Breast epithelium (tissue), 4 donors: Measurements from ENCODE around the gene SNCB. TPM values are rescaled to one million over a fixed set of nuclear protein-coding genes. Genes with fewer than 3 reads are reported as not detected.

ENCODE experiments used
- DNase-seq, 2 donors: peaks; one replicate each; pipeline ENCODE4 v3.0.0-alpha.2; 2019; ENCODE audit warnings: low spot score in 2 of 2
- H3K27ac ChIP-seq, 2 donors: fragments of 200-600 bp; sonication (generic) in 1 of 2; one replicate each; pipeline ENCODE4 v1.5.1; 2016 to 2019; ENCODE audit warnings: mild to moderate bottlenecking in 1 of 2
- H3K27me3 ChIP-seq, 2 donors: fragments of 200-600 bp; sonication (generic) in 1 of 2; one replicate each; pipeline versions ENCODE4 v1.5.1 to v1.6.0; 2017 to 2019; ENCODE audit warnings: control low read depth in 1 of 2, mild to moderate bottlenecking in 1 of 2
- H3K36me3 ChIP-seq: fragments of 200-600 bp; one replicate; pipeline ENCODE4 v1.5.1; 2019
- H3K4me1 ChIP-seq, 2 donors: fragments of 200-600 bp; sonication (generic); one replicate each; pipeline ENCODE4 v1.5.1; 2016 to 2019; ENCODE audit warnings: control low read depth in 1 of 2
- H3K4me3 ChIP-seq, 3 donors: fragments of 200-600 bp; sonication (generic); 1 replicate in 2 of 3; 2 replicates in 1 of 3; pipeline ENCODE4 v1.5.1; 2016 to 2019; ENCODE audit warnings: mild to moderate bottlenecking in 3 of 3, moderate library complexity in 2 of 3
- H3K9me3 ChIP-seq, 2 donors: fragments of 200-600 bp; sonication (generic) in 1 of 2; one replicate each; pipeline ENCODE4 v1.5.1; 2016 to 2019; ENCODE audit warnings: control low read depth in 1 of 2
- POLR2A ChIP-seq: fragments of 450-650 bp; IDR thresholded peaks from one replicate; pipeline ENCODE4 v1.6.1; 2016; ENCODE audit warnings: antibody characterized with exemption, mild to moderate bottlenecking, moderate library complexity
- POLR2AphosphoS5 ChIP-seq, 3 donors: sonication (generic); formaldehyde crosslinking; IDR thresholded peaks; one replicate each; pipeline ENCODE4 v1.6.1; 2017; ENCODE audit warnings: antibody characterized with exemption in 3 of 3
- intact Hi-C: fragments of 100-400 bp; cut with DNase I; formaldehyde crosslinking; loops from one replicate; pipeline ENCODE4 v1.15.1; 2023; ENCODE audit warnings: low total_unique reads
- total RNA-seq, 3 donors: library from RNA; depleted of rRNA; stranded (reverse); fragments of >200 nt; gene quantifications; one replicate each; pipeline ENCODE4 v1.1.0, GENCODE V29; 2016
- TF ChIP-seq, protein P1 (sequence below), 3 donors: fragments of 450-650 bp; IDR thresholded peaks; one replicate each; pipeline ENCODE4 v1.5.1; 2016 to 2017; ENCODE audit warnings: antibody characterized with exemption in 3 of 3, mild to moderate bottlenecking in 3 of 3, moderate library complexity in 3 of 3

SNCB gene
- not detected for total RNA-seq

DNA sequence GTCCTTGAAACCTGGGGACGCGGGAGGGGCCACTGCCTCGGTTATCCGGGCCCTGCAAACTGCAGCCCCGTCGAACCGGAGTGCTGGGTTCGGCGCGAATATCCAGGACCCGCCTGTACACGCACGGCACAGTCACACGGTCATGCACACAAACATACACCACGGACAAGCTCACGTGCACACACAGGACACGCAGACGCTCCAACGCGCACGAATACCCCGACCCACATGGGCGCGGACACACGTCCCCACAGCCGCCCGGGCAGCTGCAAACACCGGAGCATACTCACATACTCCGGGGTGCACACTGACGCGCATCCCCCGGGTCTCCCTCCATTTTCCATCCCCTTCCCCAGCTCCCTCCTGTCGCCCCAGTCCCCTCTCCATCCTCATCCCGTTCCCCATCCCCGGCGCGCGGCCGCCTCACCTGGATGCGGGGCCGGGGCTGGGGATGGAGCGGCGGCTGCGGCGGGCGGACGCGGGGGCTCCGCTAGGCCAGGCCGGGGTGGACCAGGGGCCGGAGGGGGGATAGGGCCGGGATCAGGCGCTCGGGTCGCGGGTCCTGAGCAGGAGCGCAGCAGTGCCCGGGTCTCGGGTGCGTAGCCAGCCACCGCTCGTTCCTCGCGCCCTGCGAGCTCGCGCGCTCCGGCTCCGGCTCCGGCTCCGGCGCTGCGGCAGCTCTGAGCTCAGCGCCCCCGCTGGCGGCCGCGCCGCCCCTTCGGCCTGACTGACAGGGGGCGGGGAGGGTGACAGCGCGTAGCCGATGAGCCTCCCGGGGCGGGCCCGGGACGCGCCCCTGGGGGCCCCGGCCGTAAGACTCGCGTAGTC is at the start of gene SNCB, which contains the start of gene EIF4E1B:
Gene SNCB, minus strand, starts transcription at position 682 of the 828 bp plus-strand sequence. CDS start 880 bp downstream, outside the sequence.
Gene EIF4E1B, plus strand, starts transcription at position 823 of the 828 bp plus-strand sequence. CDS start 12,113 bp downstream, outside the sequence.
- peak within 1 kb of the TSS; percentile 11 to 65 (median 38) for H3K4me3 ChIP-seq
- intact Hi-C loops: no loop called here

DNA sequence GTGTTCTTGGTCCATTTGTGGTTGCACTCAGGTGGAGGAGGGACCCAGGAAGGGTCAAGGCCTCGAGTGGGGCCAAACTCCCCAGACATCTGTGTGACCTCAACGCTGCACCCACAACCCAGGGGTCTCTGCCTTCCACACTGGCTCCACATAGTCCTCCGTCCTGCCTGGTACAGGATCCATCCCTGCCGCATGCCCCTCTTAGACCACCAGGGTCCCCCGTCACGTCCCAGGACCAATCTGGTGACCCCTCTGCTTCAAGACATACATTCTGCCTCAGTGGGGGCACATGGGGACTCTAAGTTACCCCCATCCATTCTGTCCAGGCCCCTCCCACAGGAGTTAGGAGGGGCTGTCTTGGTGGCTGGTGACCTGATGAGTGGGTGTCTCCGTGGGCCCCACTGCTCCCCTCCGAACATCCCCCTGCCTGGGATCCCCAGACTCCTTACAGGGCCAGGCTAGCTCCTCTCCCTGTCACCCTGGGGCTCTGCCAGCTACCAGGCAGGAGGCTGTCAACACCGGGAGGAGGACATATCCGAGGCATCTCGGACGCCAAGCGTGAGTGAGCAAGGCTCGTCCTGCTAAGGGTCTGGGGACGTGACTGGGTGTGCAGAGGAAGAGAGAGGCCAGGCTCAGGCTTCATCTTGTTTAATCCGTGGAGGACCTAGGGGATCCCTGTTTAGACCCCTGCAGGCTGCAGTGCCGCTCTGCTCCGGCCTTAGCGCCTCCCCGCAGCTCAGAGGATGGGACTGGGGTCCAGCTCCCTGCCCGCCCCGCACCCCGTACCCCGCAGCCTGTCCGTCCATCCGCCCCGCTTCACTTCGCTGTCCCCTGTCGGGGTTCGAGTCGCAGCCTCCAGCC is 49.3 kb upstream of the SNCB start:
- Histone ChIP-seq H3K9me3 (peaks cover 0 to 2% of the 10 kb centered on the region in 2 donors), H3K4me1 (no peaks in the 10 kb centered on the region), H3K36me3 (no peaks in the 10 kb centered on the region), H3K27ac (no peak overlapping the region), H3K4me3 (no peak overlapping the region), H3K27me3 (peaks cover 0 to 30% of the 10 kb centered on the region in 2 donors)
- no peak for DNase-seq
- intact Hi-C loops: loop anchor here (2.0 kb wide), 1 partner anchor 53 kb away; no protein-coding TSS in a partner anchor
- TF ChIP-seq POLR2A: no peak
- no peak for TF ChIP-seq POLR2AphosphoS5 (IDR thresholded peaks at IDR 0.05)
- TF ChIP-seq, protein P1, sequence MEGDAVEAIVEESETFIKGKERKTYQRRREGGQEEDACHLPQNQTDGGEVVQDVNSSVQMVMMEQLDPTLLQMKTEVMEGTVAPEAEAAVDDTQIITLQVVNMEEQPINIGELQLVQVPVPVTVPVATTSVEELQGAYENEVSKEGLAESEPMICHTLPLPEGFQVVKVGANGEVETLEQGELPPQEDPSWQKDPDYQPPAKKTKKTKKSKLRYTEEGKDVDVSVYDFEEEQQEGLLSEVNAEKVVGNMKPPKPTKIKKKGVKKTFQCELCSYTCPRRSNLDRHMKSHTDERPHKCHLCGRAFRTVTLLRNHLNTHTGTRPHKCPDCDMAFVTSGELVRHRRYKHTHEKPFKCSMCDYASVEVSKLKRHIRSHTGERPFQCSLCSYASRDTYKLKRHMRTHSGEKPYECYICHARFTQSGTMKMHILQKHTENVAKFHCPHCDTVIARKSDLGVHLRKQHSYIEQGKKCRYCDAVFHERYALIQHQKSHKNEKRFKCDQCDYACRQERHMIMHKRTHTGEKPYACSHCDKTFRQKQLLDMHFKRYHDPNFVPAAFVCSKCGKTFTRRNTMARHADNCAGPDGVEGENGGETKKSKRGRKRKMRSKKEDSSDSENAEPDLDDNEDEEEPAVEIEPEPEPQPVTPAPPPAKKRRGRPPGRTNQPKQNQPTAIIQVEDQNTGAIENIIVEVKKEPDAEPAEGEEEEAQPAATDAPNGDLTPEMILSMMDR (IDR thresholded peaks at IDR 0.05): no peak

More for the DNA sequence above, at the start of gene SNCB, which contains the start of gene EIF4E1B:
- H3K36me3 ChIP-seq: no peaks in the 10 kb centered on the region
- H3K4me1 ChIP-seq: peaks cover 4 to 6% of the 10 kb centered on the region in 2 donors
- no peaks in the 10 kb centered on the region for H3K9me3 ChIP-seq
- no peak within 1 kb of the TSS for H3K27ac ChIP-seq
- no peak for DNase-seq
- TF ChIP-seq POLR2AphosphoS5 (IDR thresholded peaks at IDR 0.05) (no peak), POLR2A (no peak)
- TF ChIP-seq, protein P1 (IDR thresholded peaks at IDR 0.05): no peak
- peaks cover 8 to 86% of the 10 kb centered on the region in 2 donors for H3K27me3 ChIP-seq

DNA sequence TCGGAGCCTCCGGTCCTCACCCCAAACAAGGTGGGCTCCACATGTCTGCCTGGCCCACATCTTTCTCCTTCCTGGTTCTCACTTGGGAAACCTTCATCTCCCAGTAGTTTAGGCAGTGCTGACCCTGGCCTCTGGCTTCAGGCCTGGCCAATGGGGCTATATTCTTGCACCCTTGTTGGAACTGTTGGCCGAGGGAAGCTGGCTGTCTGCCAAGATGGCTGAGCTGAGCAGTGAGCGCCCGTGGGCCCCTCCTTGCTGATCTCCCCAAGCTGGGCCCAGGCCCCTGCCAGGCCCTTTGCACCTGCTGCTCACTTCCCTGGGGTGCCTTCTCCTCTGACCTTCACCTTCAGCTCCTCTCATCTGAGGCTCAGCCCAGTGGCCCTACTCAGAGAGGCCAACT is 48.2 kb upstream of the SNCB start:
- no peak for DNase-seq
- Histone ChIP-seq H3K27ac (no peak overlapping the region), H3K4me3 (no peak overlapping the region), H3K4me1 (no peaks in the 10 kb centered on the region), H3K27me3 (peaks cover 0 to 33% of the 10 kb centered on the region in 2 donors), H3K9me3 (no peaks in the 10 kb centered on the region), H3K36me3 (no peaks in the 10 kb centered on the region)
- TF ChIP-seq POLR2A (no peak), POLR2AphosphoS5 (IDR thresholded peaks at IDR 0.05) (no peak)
- TF ChIP-seq, protein P1 (IDR thresholded peaks at IDR 0.05): no peak
- intact Hi-C loops: no loop called here

DNA sequence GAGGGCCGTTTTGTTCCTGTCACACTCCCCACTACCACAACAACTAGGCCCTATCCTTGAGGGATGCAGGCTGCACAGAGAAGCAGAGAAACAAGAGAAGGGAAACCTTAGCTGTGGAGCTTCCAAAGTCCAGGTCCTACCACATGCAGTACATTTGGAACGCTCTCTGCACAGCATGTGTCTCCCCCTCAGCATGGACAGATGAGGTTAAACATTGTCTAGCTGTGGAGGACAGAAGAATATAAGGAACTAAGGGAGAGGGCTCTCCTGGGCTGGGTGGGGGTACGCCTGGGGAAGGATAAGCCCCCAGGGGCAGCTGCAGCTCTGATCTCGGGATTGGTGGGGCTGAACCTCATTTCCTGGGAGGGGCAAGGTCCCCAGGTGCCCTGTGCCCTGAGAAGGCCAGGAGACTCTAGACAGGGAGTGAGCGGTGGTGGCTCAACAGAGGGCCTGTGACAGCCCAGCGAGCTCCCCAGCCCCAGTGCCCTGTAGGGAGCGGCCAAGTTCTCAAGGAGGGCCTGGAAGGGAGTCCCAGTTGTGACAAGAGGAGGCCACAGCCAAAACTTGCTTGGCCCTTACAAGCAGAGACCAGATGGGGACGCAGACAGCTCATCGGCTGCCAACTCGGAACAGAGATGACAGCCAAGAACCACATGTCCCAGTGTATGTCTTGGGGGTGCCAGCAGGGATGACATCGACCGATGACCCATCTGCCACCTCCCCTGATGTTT is 47.0 kb upstream of the SNCB start:
- H3K4me1 ChIP-seq: no peaks in the 10 kb centered on the region
- no peaks in the 10 kb centered on the region for H3K9me3 ChIP-seq
- H3K27ac ChIP-seq: no peak overlapping the region
- peaks cover 0 to 38% of the 10 kb centered on the region in 2 donors for H3K27me3 ChIP-seq
- H3K36me3 ChIP-seq: no peaks in the 10 kb centered on the region
- H3K4me3 ChIP-seq: no peak overlapping the region
- intact Hi-C loops: no loop called here
- TF ChIP-seq POLR2AphosphoS5 (IDR thresholded peaks at IDR 0.05) (no peak), POLR2A (no peak)
- TF ChIP-seq, protein P1 (IDR thresholded peaks at IDR 0.05): no peak
- no peak for DNase-seq
